ENCODE results near the gene ZC2HC1B. TPM values are rescaled to one million over a fixed set of nuclear protein-coding genes. Genes with fewer than 3 reads are reported as not detected.

The ZC2HC1B gene
- total RNA-seq, 1 donor from 2014 or later = not detected

DNA sequence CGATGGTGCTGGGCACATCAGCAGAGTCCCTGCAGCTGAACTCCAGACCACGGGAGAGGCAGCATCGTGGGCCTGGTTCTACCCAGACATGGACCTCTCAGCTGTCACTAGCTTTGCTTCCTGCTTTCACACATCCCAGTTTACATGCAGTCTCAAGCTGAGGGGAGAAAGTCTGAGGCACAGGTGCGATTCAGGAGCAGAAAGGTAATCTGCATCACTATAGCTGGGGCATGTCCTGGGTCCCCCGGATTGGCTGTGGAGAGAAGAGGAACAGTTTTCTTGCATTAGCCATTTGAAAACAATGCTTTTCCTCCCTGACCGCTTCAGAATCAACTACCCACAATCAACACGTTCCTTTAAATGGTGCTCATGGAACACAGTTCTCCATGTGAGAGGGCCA lies 83.9 kb downstream of the ZC2HC1B start:
- H3K4me1 ChIP-seq = no peaks in the 10 kb centered on the region
- intact Hi-C loops (cut with micrococcal nuclease) = loop anchor here (10.0 kb wide), 1 partner anchor 67 kb away; no protein-coding TSS in a partner anchor
- H3K36me3 ChIP-seq = peaks cover 27% of the 10 kb centered on the region
- H3K27ac ChIP-seq (replicated peaks) = no peak overlapping the region
- peaks cover 13% of the 10 kb centered on the region for H3K9me3 ChIP-seq (replicated peaks)
- TF ChIP-seq, protein P1, sequence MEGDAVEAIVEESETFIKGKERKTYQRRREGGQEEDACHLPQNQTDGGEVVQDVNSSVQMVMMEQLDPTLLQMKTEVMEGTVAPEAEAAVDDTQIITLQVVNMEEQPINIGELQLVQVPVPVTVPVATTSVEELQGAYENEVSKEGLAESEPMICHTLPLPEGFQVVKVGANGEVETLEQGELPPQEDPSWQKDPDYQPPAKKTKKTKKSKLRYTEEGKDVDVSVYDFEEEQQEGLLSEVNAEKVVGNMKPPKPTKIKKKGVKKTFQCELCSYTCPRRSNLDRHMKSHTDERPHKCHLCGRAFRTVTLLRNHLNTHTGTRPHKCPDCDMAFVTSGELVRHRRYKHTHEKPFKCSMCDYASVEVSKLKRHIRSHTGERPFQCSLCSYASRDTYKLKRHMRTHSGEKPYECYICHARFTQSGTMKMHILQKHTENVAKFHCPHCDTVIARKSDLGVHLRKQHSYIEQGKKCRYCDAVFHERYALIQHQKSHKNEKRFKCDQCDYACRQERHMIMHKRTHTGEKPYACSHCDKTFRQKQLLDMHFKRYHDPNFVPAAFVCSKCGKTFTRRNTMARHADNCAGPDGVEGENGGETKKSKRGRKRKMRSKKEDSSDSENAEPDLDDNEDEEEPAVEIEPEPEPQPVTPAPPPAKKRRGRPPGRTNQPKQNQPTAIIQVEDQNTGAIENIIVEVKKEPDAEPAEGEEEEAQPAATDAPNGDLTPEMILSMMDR (IDR thresholded peaks at IDR 0.05; ENCODE audit: borderline replicate concordance) = no peak
- DNase-seq = no peak
- no peak overlapping the region for H3K4me3 ChIP-seq
- no peaks in the 10 kb centered on the region for H3K27me3 ChIP-seq (ENCODE audit: low read depth)

DNA sequence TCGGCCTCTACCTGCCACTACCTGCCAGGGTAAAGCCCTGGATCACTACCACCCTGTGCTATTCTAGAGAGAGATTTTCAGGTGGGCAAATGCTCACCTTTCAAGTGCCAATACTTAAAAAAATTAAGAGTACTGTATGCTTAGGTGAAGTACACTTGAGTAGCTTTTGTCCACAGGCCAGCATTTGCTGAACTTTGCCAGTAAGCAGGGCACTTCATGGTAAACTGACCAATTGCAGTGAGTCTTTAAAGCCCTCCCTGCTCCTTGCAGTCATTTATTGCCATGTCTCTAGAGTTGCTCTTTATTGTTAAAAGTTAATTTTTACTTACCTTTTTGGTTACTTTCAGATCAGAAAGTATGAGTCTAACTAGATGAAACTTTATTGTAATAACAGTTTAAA lies 85.3 kb downstream of the ZC2HC1B start:
- no peak overlapping the region for H3K27ac ChIP-seq (replicated peaks)
- intact Hi-C loops (cut with micrococcal nuclease) = loop anchor here (10.0 kb wide), 1 partner anchor 65 kb away; no protein-coding TSS in a partner anchor
- DNase-seq = no peak
- no peaks in the 10 kb centered on the region for H3K27me3 ChIP-seq (ENCODE audit: low read depth)
- no peaks in the 10 kb centered on the region for H3K4me1 ChIP-seq
- peaks cover 27% of the 10 kb centered on the region for H3K36me3 ChIP-seq
- H3K4me3 ChIP-seq = no peak overlapping the region
- TF ChIP-seq, protein P1 (IDR thresholded peaks at IDR 0.05; ENCODE audit: borderline replicate concordance) = no peak
- peaks cover 13% of the 10 kb centered on the region for H3K9me3 ChIP-seq (replicated peaks)

DNA sequence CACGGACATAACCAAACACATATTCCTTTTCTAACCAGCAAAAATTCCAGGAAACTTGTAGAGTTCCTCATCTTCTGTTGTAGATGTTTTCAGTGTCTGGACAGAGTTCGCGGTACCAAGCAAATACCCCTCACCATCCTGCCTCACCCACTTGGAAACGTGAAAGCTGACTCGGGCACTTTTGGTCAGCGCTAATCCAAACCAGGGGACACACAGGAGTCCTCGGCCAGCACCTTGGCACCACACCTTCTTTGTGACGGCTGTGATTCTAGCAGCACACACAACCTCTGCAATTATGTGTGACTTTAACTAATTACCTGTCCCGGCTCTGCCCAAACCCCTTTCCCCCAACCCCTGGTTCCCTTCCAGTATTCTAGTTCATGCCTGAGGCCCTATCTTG lies 85.7 kb downstream of the ZC2HC1B start:
- H3K36me3 ChIP-seq = peaks cover 27% of the 10 kb centered on the region
- TF ChIP-seq, protein P1 (IDR thresholded peaks at IDR 0.05; ENCODE audit: borderline replicate concordance) = no peak

DNA sequence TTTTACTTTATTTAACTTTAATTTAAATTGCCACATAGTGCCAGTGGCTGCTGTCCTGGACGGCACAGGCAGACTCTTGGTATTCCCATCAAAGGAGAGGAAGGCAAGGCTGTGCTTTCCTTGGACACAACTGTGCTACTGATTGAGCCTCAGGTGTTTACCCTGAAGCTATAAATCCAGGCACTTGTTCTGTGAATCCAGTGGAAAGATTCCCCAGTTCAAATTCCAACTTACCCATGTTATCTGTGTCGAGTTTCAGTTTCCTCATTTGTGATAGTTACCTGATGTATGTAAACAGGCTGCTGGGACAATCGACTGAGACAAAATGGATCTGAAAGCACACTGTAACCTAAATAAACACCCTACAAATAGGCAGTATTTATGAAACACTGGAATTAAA lies 86.6 kb downstream of the ZC2HC1B start:
- intact Hi-C loops (cut with micrococcal nuclease) = no loop called here
- no peaks in the 10 kb centered on the region for H3K27me3 ChIP-seq (ENCODE audit: low read depth)

More for the DNA sequence above, 85.7 kb downstream of the ZC2HC1B start:
- intact Hi-C loops (cut with micrococcal nuclease) = loop anchor here (10.0 kb wide), 1 partner anchor 65 kb away; no protein-coding TSS in a partner anchor
- H3K27ac ChIP-seq (replicated peaks) = no peak overlapping the region
- peaks cover 13% of the 10 kb centered on the region for H3K9me3 ChIP-seq (replicated peaks)
- no peaks in the 10 kb centered on the region for H3K4me1 ChIP-seq
- no peaks in the 10 kb centered on the region for H3K27me3 ChIP-seq (ENCODE audit: low read depth)
- DNase-seq = no peak
- H3K4me3 ChIP-seq = no peak overlapping the region

DNA sequence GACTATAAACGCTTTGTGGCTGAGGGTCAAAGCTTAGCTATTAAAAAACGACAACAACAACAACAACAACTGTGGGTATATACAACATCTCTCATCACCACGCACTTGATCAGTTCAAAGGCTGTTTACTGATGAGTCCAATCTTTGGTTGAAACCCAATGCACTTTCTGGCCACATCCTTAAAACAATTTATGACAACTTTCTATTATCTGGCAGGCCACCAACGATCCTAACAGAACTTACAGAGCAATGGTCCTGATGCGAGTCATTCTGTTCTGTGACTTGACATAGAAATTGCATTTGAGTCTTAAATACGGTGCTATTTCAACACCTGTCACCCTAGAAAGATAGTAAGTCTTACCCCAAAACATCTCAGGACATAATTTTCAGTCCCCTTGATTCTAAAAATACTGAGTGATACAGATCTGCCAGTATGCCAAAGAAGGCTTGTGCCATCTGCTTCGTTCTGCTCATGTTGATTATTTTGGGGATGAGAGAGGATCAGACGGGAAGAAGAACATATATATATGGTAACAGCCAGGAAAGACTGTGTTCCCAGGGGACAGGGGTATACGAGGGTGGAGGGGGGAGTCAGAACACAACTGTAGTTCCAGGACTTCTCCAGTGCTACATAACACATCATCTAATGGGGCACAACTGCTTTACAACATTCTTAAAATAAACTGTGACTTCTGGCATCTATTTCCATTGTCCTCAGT lies 87.9 kb downstream of the ZC2HC1B start:
- peaks cover 18% of the 10 kb centered on the region for H3K36me3 ChIP-seq
- no peaks in the 10 kb centered on the region for H3K4me1 ChIP-seq
- TF ChIP-seq, protein P1 (IDR thresholded peaks at IDR 0.05; ENCODE audit: borderline replicate concordance) = no peak
- H3K27ac ChIP-seq (replicated peaks) = no peak overlapping the region
- no peak overlapping the region for H3K4me3 ChIP-seq
- H3K27me3 ChIP-seq (ENCODE audit: low read depth) = no peaks in the 10 kb centered on the region
- DNase-seq = no peak
- intact Hi-C loops (cut with micrococcal nuclease) = no loop called here
- peaks cover 6% of the 10 kb centered on the region for H3K9me3 ChIP-seq (replicated peaks)

More for the DNA sequence above, 86.6 kb downstream of the ZC2HC1B start:
- Histone ChIP-seq H3K36me3 (peaks cover 27% of the 10 kb centered on the region), H3K4me3 (no peak overlapping the region), H3K4me1 (no peaks in the 10 kb centered on the region), H3K27ac (replicated peaks) (no peak overlapping the region), H3K9me3 (replicated peaks) (peaks cover 13% of the 10 kb centered on the region)
- no peak for DNase-seq
- TF ChIP-seq, protein P1 (IDR thresholded peaks at IDR 0.05; ENCODE audit: borderline replicate concordance) = no peak
